OCI-LY7 (cell line): ENCODE data around the gene RHO.

Experiments
- CTCF ChIP-seq: fragments of 200-600 bp; sonication (generic); conservative IDR thresholded peaks from 2 replicates; pipeline ENCODE4 v1.5.1; 2014; ENCODE audit warnings: mild to moderate bottlenecking, antibody characterized with exemption, low read length, moderate library complexity, mixed read lengths
- EZH2phosphoT487 ChIP-seq: fragments of 200-600 bp; sonication (generic); IDR thresholded peaks from 2 replicates; pipeline ENCODE4 v1.6.1; 2018; ENCODE audit warnings: low read depth, borderline replicate concordance, mild to moderate bottlenecking, mixed run types, antibody characterized with exemption, low read length, moderate library complexity, mixed read lengths

DNA sequence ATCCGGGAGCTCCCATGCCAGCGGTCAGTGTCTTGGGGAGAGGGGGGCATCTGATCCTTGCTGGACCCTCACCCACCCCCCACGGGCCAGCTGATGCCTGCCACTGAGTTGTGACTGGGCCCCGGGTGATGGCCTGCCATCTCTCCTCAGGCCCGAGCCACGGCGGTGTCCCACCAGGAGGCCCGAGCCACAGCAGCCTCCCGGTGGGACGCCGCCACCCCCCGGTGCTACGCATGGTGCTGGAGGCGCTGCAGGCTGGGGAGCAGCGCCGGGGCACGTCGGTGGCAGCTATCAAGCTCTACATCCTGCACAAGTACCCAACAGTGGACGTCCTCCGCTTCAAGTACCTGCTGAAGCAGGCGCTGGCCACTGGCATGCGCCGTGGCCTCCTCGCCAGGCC lies 18.8 kb downstream of the RHO start:
- TF ChIP-seq CTCF = no peak
- TF ChIP-seq EZH2phosphoT487 = no peak
